Transverse colon (tissue), 4 donors: ENCODE data around the gene EPGN.

Source experiments
- CTCF ChIP-seq, 5 experiments: fragments of 200-600 bp in 3 of 5; fragments of 450-650 bp in 2 of 5; sonication (generic) in 3 of 5; IDR thresholded peaks; 1 replicate in 2 of 5; 2 replicates in 3 of 5; pipeline ENCODE4 v1.5.1; 2016 to 2017; ENCODE audit warnings: antibody characterized with exemption in 5 of 5, inconsistent platforms in 3 of 5, mild to moderate bottlenecking in 2 of 5, moderate library complexity in 1 of 5
- EP300 ChIP-seq: sonication (generic); formaldehyde crosslinking; IDR thresholded peaks from one replicate; pipeline ENCODE4 v1.6.1; 2017; ENCODE audit warnings: antibody characterized with exemption, low read depth
- POLR2A ChIP-seq: fragments of 450-650 bp; IDR thresholded peaks from one replicate; pipeline ENCODE4 v1.6.1; 2016; ENCODE audit warnings: antibody characterized with exemption, mild to moderate bottlenecking, moderate library complexity
- POLR2AphosphoS5 ChIP-seq, 3 donors: sonication (generic); formaldehyde crosslinking; IDR thresholded peaks; one replicate each; pipeline ENCODE4 v1.6.1; 2016; ENCODE audit warnings: antibody characterized with exemption in 3 of 3

GRCh38 chr4:74319470-74319869 is 11.2 kb downstream of the EPGN start:
- no peak for TF ChIP-seq CTCF (IDR thresholded peaks at IDR 0.05)
- TF ChIP-seq POLR2A, result no peak
- no peak for TF ChIP-seq POLR2AphosphoS5 (IDR thresholded peaks at IDR 0.05)
- no peak for TF ChIP-seq EP300
